Neural progenitor cell (in vitro differentiated cells): Measurements from ENCODE around the gene CTIF.

ENCODE experiments used
- CTCF ChIP-seq: fragments of 200-600 bp; sonication (generic); IDR thresholded peaks from 2 replicates; pipeline ENCODE4 v1.5.1; 2017; ENCODE audit warnings: antibody characterized with exemption, mild to moderate bottlenecking
- EZH2phosphoT487 ChIP-seq: fragments of 200-600 bp; sonication (generic); IDR thresholded peaks from 2 replicates; pipeline ENCODE4 v1.6.1; 2017; ENCODE audit warnings: antibody characterized with exemption

GRCh38 chr18:48817021-48817461 is 278.2 kb downstream of the CTIF start:
- TF ChIP-seq CTCF (no peak), EZH2phosphoT487 (no peak)
